GM18526 (cell line): ENCODE results near the gene WDR45B.

ENCODE experiments used
- POLR2A ChIP-seq: IDR thresholded peaks from 3 replicates; pipeline ENCODE4 v1.6.1; 2011; ENCODE audit not compliant: insufficient read length; ENCODE audit errors: extremely low read depth

Gene WDR45B

DNA sequence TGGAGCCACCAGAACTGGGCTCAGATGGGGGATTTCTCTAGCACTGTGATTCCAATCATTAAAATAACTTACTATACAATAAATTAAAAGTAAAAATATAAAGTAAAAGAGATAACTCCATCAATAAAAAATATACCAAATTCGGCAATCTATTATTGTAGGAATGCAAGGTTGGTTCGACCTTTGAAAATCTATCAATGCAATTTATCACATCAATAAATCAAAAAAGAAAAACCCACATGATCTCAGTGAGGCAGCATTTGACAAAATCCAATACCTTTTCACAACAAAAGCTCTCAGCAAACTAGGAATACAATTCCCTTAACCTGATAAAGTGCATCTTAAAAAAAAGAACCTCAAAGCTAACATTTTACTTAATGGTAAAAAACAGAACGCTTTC, 33.3 kb upstream of the WDR45B start:
- no peak for TF ChIP-seq POLR2A

DNA sequence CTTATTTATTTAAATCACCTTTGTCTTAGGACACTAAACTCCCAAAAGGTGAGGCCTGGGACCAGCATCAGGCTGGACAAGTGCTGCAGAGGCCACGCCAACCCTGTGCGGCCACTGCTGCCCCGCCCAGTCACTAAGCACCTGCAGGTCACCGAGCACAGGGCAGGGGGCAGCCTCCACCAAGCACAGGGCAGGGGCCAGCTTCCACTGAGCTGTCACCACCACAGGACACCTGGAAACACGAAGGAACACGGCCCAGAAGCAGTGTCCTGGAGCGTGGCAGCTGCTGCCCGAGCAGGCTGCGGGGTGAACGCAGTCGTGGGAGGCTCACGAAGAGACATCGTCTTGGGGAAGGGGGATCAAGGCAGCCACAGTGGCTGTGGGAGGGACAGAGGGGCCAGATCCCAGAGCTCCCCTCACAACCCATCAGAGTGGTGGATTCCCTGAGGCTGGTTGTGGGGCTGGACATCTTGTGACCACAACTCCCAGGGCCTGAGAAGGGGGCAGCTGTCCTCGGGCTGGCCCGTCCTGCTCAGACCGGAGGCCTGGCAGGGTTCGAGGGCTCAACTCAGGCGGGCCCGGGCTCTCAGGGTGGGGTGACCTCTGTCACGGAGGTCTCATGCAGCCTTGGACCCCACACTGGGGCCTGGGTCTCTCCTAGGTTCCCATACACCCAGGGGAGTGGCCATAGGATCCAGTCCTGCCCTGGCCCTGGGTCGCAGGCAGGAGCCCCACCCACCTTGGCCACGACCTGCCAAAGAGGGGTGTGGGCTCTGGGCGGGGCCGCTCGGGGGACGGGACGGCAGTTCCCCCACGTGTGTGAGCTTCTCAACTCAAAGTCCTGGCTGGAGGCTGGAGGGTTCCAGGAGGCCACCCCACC, 31.6 kb upstream of the WDR45B start:
- no peak for TF ChIP-seq POLR2A

DNA sequence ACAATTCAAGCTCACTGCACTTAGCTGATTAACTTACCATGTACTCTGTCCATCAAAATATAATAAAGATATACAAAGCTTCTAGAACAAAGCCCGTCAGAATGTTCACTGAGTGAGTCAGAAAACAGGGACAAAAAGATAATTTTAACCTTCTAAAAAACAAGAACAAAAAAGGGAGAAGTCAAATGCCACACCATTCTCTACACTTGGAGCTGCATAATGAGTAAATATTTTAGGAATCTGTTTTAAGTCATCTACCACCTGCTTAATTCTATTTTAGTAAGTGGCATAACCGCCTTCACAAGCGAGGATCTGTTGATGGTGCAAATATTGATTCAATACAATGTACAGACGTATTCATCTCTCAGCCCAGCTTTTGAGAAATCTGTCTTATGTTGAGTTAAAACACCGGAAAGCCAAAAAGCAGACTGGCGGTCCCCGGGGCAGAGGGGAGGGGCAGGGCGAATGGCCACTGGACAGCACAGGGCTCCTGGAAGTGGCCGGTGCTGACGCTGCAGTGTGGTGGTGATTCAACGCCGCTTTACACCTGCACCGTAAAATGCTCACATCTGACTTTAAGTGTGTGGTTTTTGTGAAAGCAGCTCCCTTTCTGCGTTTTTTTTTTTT, 30.1 kb upstream of the WDR45B start:
- TF ChIP-seq POLR2A, result no peak

DNA sequence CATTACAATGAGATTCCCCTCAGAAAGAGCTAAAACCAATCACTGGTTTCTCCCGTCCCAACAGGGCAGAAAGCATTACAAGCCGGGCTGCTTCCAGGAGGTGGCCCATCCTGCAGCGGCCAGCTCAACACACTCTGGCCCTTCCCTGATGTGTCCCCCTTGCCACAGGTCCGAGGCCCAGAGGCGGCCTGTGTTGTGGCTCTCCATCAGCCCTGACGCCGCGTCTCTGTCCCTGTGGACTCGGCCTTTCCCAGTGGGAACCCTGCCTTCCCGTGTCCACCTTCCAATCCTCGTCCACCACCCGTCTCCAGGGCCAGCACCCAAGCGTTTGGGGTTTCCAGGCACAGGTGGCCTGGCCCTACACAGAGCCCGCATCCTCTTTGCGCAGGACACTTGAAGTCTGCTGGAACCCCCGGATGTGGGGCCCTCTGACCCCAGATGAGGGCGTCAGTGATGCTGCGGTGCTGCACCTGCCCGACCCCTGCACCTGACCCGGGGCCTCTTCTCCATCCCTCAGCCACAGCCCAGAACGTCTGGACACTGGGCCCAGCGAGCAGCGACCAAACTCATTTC, 29.2 kb upstream of the WDR45B start:
- no peak for TF ChIP-seq POLR2A

DNA sequence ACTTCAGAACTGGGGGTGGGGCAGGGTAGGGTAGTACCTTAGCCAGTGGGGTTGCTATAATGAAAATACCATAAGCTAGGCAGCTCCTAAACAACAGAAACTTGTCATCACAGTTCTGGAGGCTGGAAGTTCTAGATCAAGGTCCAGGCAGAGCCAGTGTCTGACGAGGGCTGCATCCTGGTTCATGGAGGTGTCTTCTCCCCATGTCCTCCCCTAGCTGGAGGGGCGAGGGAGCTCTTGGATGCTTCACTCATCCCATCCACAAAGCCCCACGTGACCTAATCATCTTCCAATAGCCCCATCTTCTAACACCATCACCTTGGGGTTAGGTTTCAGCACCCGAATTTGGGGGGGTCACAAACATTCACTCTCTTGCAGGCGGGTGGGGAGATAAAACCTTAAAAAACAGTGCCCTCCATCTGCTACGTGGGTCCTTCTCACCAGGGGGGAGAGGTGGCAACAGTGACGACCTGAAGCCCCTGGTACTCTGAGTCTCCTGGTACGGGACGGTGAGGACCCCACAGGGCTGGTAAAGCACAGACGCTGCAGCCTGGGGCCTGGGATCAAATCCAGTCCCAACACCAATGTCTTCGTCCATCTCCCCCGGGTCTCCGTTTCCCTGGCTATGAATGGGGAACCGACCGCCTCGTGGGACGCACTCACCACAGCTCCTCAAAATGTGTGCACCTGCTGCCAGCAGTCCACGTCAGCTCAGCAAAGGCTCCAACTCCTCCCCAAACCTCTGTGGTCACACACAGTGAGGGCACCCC, 27.4 kb upstream of the WDR45B start:
- TF ChIP-seq POLR2A, result no peak

DNA sequence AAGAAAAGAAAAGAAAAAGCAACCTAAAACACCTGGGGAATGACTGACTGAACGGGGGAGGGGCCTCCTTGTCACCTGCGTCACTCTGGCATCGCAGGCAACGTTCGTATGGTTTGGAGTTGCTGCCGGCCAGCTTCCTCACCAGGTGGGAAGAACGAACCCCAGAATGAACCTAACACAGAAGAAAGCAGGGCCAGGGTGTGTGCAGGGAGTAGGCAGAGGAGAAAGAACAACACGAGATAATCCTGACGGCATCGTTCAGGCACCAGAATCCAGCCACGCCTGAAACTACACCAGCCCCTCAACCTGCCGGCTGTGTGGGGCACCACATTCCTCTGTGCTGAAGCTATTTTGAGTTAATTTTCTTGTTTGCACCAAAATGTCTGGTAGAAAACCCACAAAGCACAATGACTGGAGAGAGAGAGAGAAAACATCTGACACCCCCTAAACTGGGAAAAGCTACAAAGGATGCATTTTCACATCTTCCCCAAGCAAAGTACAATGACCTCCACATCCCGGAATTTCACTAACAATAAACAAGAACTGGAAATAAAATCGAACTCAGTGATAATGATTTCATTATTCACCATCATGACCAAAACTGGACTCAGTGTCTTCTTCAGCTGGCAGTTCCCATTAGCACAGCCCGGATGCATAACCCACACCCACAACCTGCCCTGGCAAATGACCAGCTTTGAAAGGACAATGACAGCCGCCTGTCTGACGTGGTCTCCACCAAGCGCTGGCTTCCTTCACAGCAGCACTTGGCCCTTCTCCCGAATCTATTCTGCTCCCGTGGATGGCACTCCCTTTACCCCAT, 26.6 kb upstream of the WDR45B start:
- TF ChIP-seq POLR2A, result no peak

DNA sequence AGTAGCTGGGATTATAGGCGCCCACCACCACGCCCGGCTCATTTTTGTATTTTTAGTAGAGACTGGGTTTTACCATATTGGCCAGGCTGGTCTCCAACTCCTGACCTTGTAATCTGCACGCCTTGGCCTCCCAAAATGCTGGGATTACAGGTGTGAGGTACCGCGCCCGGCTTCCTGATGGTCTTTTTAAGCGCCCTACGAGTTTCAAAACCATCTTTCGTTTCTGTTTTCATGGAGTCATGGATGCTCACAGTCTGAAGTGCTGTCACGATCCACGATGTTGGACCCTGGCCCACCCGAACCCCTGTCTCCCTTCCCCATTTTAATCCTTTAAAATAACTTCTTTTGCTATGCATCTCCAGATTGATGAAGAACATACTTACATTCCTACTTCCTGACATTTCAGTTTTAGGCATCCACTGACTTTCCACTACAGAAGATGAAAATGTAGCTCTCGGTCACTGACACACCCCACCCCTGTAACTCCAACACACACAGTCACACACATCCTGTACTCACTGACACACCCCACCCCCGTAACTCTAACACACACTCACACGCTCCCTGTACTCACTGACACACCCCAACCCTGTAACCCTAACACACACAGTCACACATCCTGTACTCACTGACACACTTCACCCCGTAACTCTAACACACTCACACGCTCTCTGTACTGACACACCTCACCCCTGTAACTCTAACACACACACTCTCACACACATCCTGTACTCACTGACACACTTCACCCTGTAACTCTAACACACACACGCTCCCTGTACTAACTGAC, 22.6 kb upstream of the WDR45B start:
- no peak for TF ChIP-seq POLR2A

DNA sequence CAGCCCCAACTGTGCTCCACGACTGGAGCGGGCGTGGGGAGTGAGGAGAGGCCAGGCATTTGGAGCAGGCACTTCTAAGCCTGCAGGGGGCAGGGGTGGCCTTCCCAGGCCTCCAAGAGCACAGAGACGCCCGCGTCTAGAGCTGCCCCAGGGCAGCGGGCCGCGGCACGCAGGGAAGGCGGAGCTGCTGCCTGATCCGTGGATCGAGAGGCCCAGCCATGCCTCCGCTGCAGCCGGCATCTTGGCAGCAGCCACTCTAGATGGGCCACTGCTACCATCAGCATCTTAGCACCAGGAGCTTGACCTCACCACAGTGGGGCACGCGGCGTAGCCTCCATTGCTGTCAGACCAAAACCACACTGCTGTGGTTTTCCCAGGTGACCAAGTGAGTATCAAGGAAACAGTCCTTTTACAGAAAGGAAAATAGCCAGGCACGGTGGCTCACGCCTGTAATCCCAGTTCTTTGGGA, 20.4 kb upstream of the WDR45B start:
- no peak for TF ChIP-seq POLR2A

DNA sequence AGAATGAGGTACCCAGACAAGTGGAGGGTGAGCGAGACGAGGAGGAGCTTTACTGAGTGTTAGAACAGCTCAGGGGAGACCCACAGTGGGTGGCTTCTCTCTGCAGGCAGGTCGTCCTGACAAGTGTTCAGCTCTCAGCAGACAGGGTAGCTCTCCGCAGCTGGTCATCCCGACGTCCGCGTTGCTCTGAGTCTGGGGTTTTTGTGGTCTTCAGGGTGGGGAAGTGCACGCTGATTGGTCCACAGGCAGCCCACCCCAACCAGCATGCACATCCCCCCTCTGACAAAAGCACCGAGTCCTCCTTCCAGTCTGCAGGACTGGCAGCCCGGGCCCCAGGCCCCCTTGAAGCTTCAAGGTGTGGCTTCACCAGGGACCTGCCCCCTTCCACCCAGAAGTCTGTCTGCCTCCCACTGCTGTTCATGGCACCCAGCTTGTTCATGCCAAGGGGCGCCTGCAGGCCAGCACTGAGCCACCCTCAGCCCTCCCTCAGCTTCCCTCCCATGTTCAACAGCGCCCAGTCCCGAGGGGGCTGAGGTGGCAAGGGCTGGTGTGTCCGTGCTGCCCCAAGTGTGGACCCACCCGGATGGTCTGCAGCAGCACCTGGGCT, 19.9 kb upstream of the WDR45B start:
- TF ChIP-seq POLR2A, result no peak

DNA sequence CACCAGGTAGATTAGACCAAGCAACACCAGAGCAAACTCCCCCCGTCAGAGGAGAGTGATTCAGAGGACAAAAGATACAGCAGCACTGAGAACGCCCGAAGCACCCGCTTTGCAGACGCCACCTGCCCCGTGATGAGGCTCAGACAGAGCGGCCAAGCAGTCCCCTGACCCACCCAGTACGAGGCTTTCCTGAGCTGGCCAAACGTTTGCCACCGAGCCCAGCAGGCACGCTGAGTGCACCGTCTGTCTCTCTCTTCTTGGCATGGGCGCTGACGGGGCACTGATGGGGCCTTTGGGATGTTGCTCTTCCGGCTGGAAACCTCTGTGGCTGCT, 19.4 kb upstream of the WDR45B start:
- no peak for TF ChIP-seq POLR2A

DNA sequence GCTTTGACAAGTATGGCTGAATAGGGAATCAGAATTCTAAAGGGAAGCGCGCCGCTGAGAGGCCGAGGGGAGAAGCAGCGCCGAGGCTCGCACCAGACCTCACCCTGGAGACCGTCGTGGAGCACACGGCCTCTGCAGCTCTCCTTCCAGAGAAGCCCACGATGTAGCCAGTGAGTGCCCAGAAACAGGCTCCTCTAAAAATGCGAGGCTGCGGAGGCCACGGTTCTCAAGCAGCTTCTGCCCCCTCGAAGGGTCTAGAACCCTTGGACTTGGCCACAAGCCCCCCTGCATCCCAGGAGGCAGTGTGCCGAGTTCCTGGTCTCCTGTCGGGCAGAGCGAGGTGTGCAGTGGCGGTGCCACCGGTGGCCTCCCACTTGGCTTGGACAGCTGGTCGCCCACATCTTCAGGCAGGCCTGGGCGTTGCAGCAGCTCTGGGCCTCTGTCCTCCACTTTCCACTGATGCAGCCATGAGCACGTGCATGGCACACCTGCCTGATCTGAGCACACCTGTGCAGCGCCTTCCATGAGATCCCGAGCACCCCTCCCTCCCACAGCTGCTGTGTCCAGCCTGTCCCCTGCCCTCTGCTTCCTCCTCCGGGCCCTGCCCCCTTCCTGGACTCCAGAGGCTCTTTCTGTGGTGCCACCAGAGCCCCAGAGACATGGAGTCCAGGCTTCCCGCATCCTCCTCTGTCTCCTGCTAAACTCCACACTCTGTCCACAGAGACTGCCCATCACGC, 18.9 kb upstream of the WDR45B start:
- no peak for TF ChIP-seq POLR2A

DNA sequence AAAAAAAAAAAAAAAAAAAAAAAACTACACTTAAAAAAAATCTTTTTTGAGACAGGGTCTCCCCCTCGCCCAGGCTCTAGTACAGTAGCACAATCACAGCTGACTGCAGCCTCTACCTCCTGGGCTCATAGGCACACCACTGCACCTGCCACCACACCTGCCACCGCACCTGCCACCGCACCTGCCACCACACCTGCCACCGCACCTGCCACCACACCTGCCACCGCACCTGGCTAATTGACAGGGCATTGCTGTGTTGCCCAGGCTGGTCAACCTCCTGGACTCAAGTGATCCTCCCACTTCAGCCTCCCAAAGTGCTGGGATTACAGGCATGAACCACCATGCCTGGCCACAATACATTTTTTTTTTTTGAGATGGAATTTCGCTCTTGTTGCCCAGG, 17.6 kb upstream of the WDR45B start:
- no peak for TF ChIP-seq POLR2A

DNA sequence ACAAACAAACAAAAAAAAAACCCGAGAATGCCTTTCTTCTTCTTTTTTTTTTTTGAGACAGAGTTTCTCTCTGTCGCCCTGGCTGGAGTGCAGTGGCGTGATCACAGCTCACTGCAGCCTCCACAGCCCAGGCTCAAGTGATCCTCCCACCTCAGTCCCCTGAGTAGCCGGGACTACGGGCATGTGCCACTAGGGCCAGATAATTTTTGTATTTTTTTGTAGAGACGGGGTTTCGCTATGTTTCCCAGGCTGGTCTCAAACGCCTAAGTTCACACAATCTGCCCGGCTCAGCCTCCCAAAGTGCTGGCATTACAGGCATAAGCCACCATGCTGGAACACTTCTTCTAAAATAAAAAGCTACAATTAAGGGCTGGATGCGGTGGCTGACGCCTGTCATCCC, 17.0 kb upstream of the WDR45B start:
- TF ChIP-seq POLR2A, result no peak
